ENCODE data around the gene SYNE4. TPM values are rescaled to one million over a fixed set of nuclear protein-coding genes. Genes with fewer than 3 reads are reported as not detected.

Gene SYNE4
- total and polyA plus RNA-seq, 2 experiments from 2014 or later = 0.31 TPM; not detected in 1

DNA sequence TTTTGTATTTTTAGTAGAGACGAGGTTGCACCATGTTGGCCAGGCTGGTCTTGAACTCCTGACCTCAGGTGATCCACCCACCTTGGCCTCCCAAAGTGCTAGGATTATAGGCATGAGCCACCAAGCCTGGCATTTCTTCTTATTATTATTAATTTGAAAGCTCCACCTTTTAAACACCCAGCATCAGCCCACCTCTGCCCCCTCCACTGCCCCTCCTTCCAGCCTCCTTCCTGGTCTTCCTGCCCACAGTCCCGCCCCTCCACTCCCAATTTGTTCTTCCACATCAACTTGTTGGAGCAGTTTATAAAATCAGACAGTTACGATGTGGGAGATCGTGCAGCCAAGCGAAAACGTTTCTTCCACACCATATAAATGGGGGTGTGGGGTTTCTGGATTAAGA is 31.9 kb upstream of the SYNE4 start:
- Histone ChIP-seq H3K9ac (no peak overlapping the region), H3K4me1 (ENCODE audit: insufficient read depth) (peaks cover 15% of the 10 kb centered on the region), H3K4me3 (no peak overlapping the region), H3K9me2 (ENCODE audit: insufficient read depth) (no peaks in the 10 kb centered on the region), H2AFZ (no peak overlapping the region), H4K20me1 (ENCODE audit: insufficient read depth) (no peaks in the 10 kb centered on the region), H3K4me2 (ENCODE audit: unreplicated experiment) (no peak overlapping the region), H3F3A (ENCODE audit: insufficient read depth) (peaks cover 8% of the 10 kb centered on the region), H3K27me3 (replicated peaks; ENCODE audit: insufficient read depth) (no peaks in the 10 kb centered on the region), H3K27ac (no peak overlapping the region), H3K79me2 (ENCODE audit: insufficient read depth) (no peaks in the 10 kb centered on the region), H3K9me3 (ENCODE audit: low read depth) (no peaks in the 10 kb centered on the region), H3K36me3 (ENCODE audit: low read depth) (no peaks in the 10 kb centered on the region)
- in situ Hi-C loops (cut with MboI) = no loop called here
- 90% methylated on average over 6 of the region's 6 CpGs for WGBS, 2 experiments (ENCODE audit: low coverage in 1 of 2, low lambda C conversion rate in 2 of 2, missing lambda C conversion rate in 2 of 2)
- TF ChIP-seq EZH2phosphoT487 (IDR thresholded peaks at IDR 0.05; ENCODE audit: insufficient read depth, low read depth) = no peak
- TF ChIP-seq EZH2 (IDR thresholded peaks at IDR 0.05; ENCODE audit: insufficient read depth, poor library complexity, severe bottlenecking) = no peak
- DNase-seq = no peak

DNA sequence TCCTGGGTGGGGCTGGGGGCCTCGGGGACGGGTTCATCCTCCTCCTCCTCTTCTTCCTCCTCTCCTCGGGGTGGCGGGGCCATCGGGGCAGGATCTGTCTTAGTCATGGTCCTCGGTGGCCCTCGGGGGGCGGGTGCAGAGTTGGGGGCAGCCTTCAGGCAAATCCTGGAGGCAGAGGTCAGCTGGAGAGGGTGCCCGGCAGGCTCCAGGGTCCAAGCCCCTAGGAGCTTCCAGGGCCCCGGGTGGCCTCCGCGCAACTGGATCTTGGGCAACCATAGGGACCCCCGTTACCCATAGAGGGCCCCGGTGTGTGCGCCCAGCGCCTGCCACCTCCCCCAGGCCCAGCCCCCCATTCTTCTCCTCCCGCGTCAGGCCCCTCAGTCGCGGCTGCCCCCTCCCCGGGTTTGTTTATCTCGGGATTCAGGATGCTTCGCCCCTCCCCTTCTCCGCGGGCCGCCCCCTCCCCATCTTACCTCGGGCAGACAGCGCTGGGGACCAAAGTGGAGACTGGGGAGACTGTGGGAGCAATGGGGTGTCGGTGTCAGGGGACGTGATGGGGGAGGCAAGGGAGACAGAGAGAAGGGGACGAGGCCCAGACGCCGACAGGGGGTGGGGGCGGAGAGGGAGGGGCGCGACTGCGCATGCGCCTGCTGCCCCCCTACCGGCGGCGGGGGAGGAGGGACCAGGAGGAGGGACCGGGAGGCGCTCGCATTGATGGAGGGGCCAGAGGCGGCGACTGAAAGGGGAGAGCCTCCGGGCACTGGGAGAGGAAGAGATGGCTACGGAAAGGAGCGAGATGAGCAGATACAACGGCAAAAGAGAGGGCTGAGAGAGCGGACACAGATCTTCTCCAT is 23.9 kb upstream of the SYNE4 start, which contains the start of gene CLIP3:
TSS of gene CLIP3 (minus strand) at position 623 of the 854 bp plus-strand sequence. CDS start at position 107, 516 bp downstream.
- H2AFZ ChIP-seq = peak within 1 kb of the TSS; percentile 88
- peaks cover 7% of the 10 kb centered on the region; the same call in 1 of the 2 replicates for H3K79me2 ChIP-seq (ENCODE audit: insufficient read depth)
- WGBS, 2 experiments (ENCODE audit: low coverage in 1 of 2, low lambda C conversion rate in 2 of 2, missing lambda C conversion rate in 2 of 2) = 2 to 6% methylated on average over 16 to 46 of the region's 51 CpGs
- peak within 1 kb of the TSS; percentile 87 for H3K9ac ChIP-seq
- H3F3A ChIP-seq (ENCODE audit: insufficient read depth) = no peaks in the 10 kb centered on the region
- no peaks in the 10 kb centered on the region for H4K20me1 ChIP-seq (ENCODE audit: insufficient read depth)
- no peaks in the 10 kb centered on the region for H3K9me3 ChIP-seq (ENCODE audit: low read depth)
- peaks cover 8% of the 10 kb centered on the region for H3K4me1 ChIP-seq (ENCODE audit: insufficient read depth)
- peak within 1 kb of the TSS; percentile 95 for H3K4me3 ChIP-seq
- H3K9me2 ChIP-seq (ENCODE audit: insufficient read depth) = no peaks in the 10 kb centered on the region
- no peak within 1 kb of the TSS for H3K27ac ChIP-seq
- in situ Hi-C loops (cut with MboI) = no loop called here
- TF ChIP-seq EZH2 (IDR thresholded peaks at IDR 0.05; ENCODE audit: insufficient read depth, poor library complexity, severe bottlenecking) (no peak), EZH2phosphoT487 (IDR thresholded peaks at IDR 0.05; ENCODE audit: insufficient read depth, low read depth) (no peak)
- peak within 1 kb of the TSS; percentile 85 for H3K4me2 ChIP-seq (ENCODE audit: unreplicated experiment)
- DNase-seq = peak; percentile 84
- H3K36me3 ChIP-seq (ENCODE audit: low read depth) = no peaks in the 10 kb centered on the region
- H3K27me3 ChIP-seq (replicated peaks; ENCODE audit: insufficient read depth) = no peaks in the 10 kb centered on the region

DNA sequence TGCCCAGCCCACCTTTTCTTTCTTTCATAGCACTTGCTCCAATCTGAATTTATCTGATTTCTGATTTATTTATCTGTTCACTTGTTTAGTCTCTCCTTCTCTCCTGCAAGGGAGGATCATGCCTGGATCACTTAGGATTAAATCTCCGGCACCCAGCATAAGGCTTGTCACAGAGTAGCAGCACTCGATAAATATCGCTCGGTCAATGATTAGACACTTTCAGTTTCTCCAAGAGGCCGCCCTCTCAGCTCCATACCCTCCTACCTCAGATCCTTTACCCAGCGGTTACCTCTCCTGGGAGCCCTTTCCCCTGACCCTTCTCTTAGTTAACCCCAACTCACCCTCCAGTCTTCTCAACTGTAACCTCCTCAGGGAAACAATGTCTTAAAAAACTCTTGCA is 22.7 kb upstream of the SYNE4 start:
- 90 to 93% methylated on average over 6 of the region's 6 CpGs for WGBS, 2 experiments (ENCODE audit: low coverage in 1 of 2, low lambda C conversion rate in 2 of 2, missing lambda C conversion rate in 2 of 2)
- Histone ChIP-seq H2AFZ (no peak overlapping the region), H3K4me2 (ENCODE audit: unreplicated experiment) (peak overlapping the region; percentile 85), H3K9me3 (ENCODE audit: low read depth) (no peaks in the 10 kb centered on the region), H3K79me2 (ENCODE audit: insufficient read depth) (peaks cover 7% of the 10 kb centered on the region; the same call in 1 of the 2 replicates), H3K9ac (no peak overlapping the region), H3K36me3 (ENCODE audit: low read depth) (no peaks in the 10 kb centered on the region), H3K4me1 (ENCODE audit: insufficient read depth) (peaks cover 8% of the 10 kb centered on the region), H3F3A (ENCODE audit: insufficient read depth) (no peaks in the 10 kb centered on the region), H3K9me2 (ENCODE audit: insufficient read depth) (no peaks in the 10 kb centered on the region), H3K27me3 (replicated peaks; ENCODE audit: insufficient read depth) (no peaks in the 10 kb centered on the region), H3K4me3 (no peak overlapping the region), H4K20me1 (ENCODE audit: insufficient read depth) (no peaks in the 10 kb centered on the region), H3K27ac (no peak overlapping the region)
- TF ChIP-seq EZH2phosphoT487 (IDR thresholded peaks at IDR 0.05; ENCODE audit: insufficient read depth, low read depth) (no peak), EZH2 (IDR thresholded peaks at IDR 0.05; ENCODE audit: insufficient read depth, poor library complexity, severe bottlenecking) (no peak)
- no peak for DNase-seq
- in situ Hi-C loops (cut with MboI) = no loop called here

DNA sequence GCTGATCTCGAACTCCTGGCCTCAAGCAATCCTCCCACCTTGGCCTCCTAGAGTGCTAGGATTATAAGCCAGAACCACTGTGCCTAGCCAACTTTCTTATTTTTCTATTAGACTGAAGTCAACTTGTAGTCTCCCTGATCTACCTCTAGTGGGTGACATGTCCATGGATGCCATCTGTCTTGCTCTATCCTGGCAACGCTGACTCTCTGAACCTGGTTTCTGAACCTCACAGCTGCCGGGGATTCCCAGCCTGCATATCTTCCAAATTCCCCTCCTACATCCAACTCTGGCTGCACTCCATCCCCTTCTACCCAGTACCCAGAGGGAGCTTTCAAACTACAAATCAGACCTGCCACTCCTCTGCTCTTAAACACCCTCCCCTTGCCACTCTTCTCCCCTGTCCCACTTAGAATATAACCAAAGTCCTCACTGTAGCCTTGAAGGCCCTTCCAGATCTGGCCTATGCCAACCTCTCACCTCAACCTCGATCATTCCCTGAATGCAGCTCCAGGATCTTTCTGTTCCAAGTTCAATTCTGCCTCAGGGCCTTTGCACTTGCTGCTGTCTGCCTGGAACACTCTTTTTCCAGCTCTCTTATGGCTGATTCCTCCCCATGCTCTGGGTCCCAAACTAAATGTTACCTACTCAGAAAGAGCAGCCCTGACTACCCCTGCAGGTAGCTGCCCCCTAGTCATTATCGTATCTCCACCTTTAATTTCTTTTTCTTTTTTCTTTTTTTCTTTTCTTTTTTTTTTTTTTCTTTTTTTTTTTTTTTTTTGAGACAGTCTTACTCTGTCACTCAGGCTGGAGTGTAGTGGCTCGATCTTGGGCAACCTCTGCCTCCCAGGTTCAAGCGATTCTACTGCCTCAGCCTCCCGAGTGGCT is 21.9 kb upstream of the SYNE4 start:
- peak; percentile 38 for DNase-seq

More for the DNA sequence above, 21.9 kb upstream of the SYNE4 start:
- Histone ChIP-seq H3F3A (ENCODE audit: insufficient read depth) (no peaks in the 10 kb centered on the region), H3K4me1 (ENCODE audit: insufficient read depth) (peaks cover 8% of the 10 kb centered on the region), H3K9me2 (ENCODE audit: insufficient read depth) (no peaks in the 10 kb centered on the region), H3K9me3 (ENCODE audit: low read depth) (no peaks in the 10 kb centered on the region), H3K4me3 (no peak overlapping the region), H4K20me1 (ENCODE audit: insufficient read depth) (no peaks in the 10 kb centered on the region), H3K36me3 (ENCODE audit: low read depth) (0 out of 2 replicates have a peak, but pooled peaks cover 3% of the 10 kb centered on the region), H3K9ac (no peak overlapping the region), H3K79me2 (ENCODE audit: insufficient read depth) (peaks cover 7% of the 10 kb centered on the region; the same call in 1 of the 2 replicates), H3K4me2 (ENCODE audit: unreplicated experiment) (no peak overlapping the region), H3K27ac (no peak overlapping the region), H2AFZ (no peak overlapping the region), H3K27me3 (replicated peaks; ENCODE audit: insufficient read depth) (no peaks in the 10 kb centered on the region)
- WGBS, 2 experiments (ENCODE audit: low coverage in 1 of 2, low lambda C conversion rate in 2 of 2, missing lambda C conversion rate in 2 of 2) = 89 to 90% methylated on average over 8 of the region's 8 CpGs
- TF ChIP-seq EZH2 (IDR thresholded peaks at IDR 0.05; ENCODE audit: insufficient read depth, poor library complexity, severe bottlenecking) = no peak
- no peak for TF ChIP-seq EZH2phosphoT487 (IDR thresholded peaks at IDR 0.05; ENCODE audit: insufficient read depth, low read depth)
- in situ Hi-C loops (cut with MboI) = no loop called here

Measured in GM23248 (cell line).